Breast epithelium (tissue), 3 donors: ENCODE data around the gene FAM47C.

Source experiments
- POLR2A ChIP-seq: fragments of 450-650 bp; IDR thresholded peaks from one replicate; pipeline ENCODE4 v1.6.1; 2016; ENCODE audit warnings: antibody characterized with exemption, mild to moderate bottlenecking, moderate library complexity
- TF ChIP-seq, protein P1 (sequence below), 3 donors: fragments of 450-650 bp; IDR thresholded peaks; one replicate each; pipeline ENCODE4 v1.5.1; 2016 to 2017; ENCODE audit warnings: antibody characterized with exemption in 3 of 3, mild to moderate bottlenecking in 3 of 3, moderate library complexity in 3 of 3

DNA sequence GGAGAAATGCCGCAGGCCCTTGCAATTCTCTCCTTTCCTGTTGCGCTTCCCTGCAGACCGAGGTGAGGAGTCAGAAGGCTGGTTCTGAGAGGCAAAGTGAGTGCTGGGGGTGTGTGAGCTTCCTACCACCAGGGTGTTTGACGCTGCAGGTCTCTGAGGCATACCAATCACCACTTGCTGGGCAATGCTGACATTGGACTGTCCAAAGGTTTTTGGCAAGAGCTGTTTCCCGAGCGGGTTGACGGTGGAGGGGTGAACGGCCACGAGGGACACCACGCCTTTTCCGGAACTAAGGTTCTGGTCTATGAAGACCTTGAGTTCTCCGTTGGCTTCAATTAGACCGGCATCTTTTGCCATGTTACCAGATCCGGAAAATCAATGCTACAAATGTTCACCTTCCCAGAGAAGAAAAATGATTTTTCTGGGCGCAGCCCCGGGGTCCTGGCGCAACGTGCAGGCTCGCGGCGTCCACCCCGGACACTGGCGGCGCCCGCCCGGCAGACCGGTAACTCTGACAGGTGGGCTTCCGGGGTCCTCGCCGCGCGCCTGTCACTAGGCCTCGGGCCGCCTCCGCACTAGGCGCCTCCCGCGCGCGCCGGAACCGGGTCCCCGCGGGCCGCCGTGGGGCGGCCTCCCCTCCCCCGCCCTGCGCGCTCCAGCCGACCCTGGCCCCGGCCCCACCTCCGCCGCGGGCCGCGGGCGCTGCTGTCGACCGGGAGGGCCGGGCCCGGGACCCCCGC, 44.9 kb upstream of the FAM47C start:
- TF ChIP-seq, protein P1, sequence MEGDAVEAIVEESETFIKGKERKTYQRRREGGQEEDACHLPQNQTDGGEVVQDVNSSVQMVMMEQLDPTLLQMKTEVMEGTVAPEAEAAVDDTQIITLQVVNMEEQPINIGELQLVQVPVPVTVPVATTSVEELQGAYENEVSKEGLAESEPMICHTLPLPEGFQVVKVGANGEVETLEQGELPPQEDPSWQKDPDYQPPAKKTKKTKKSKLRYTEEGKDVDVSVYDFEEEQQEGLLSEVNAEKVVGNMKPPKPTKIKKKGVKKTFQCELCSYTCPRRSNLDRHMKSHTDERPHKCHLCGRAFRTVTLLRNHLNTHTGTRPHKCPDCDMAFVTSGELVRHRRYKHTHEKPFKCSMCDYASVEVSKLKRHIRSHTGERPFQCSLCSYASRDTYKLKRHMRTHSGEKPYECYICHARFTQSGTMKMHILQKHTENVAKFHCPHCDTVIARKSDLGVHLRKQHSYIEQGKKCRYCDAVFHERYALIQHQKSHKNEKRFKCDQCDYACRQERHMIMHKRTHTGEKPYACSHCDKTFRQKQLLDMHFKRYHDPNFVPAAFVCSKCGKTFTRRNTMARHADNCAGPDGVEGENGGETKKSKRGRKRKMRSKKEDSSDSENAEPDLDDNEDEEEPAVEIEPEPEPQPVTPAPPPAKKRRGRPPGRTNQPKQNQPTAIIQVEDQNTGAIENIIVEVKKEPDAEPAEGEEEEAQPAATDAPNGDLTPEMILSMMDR (IDR thresholded peaks at IDR 0.05) = no peak
- TF ChIP-seq POLR2A = no peak
